ENCODE data around the gene PAK5. TPM values are rescaled to one million over a fixed set of nuclear protein-coding genes. Genes with fewer than 3 reads are reported as not detected.

The PAK5 gene
- total RNA-seq, 1 experiment from 2014 or later = not detected

DNA sequence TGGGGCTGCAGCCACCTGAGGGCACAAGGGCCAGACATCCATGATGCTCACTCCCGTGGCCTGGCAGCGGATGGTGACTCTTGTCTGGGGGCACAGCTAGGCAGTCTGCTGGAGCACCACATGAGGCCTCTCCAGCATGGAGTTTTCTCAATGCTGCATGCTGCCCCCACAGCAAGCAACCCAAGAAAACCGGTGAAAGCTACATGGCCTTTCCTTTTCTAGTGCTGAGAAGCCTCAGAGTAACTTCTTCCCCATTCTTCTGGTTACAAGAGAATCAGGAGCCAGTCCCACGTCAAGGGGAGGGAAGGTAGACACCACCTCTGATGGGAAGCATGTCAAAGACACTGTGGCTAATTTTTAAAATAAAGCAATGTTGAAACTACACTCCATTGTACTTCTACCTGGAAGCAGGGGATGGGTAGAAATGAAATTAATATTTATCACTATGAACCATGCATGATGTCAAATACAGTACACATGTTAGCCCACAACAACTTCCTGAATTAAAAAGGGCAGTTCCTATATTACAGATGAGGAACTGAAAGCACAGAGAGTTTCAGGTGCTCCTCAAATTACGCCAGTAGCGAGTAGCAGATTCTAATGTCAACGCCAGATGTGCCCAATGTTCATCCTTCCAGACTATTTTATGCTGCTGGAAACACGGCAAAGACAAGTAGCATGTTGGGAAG, 223.0 kb downstream of the PAK5 start:
- ATAC-seq = no peak
- Histone ChIP-seq H3F3A (ENCODE audit: low read length, unreplicated experiment) (no peaks in the 10 kb centered on the region), H3K27me3 (ENCODE audit: low read length) (peaks cover 12% of the 10 kb centered on the region; the same call in 1 of the 2 replicates), H3K79me2 (ENCODE audit: low read length) (no peaks in the 10 kb centered on the region), H3K4me1 (ENCODE audit: insufficient read depth, low read length) (no peaks in the 10 kb centered on the region; the same call in 1 of the 2 replicates), H3K4me2 (ENCODE audit: low read length) (no peak overlapping the region), H4K20me1 (ENCODE audit: low read length) (no peaks in the 10 kb centered on the region), H3K27ac (ENCODE audit: low read length) (no peak overlapping the region), H3K4me3 (ENCODE audit: low read length) (no peak overlapping the region), H3K36me3 (ENCODE audit: low read depth, low read length) (no peaks in the 10 kb centered on the region), H3K9me2 (replicated peaks; ENCODE audit: low read length) (no peaks in the 10 kb centered on the region), H2AFZ (ENCODE audit: low read length) (no peak overlapping the region), H3K9ac (ENCODE audit: low read length) (no peak overlapping the region), H3K9me3 (ENCODE audit: low read length) (no peaks in the 10 kb centered on the region)
- ChIA-PET CTCF (interaction anchor here (1.5 kb wide), 1 partner anchor 208 kb away, joined by 3 read pairs; no protein-coding TSS in a partner anchor), POLR2A (ENCODE audit: unreplicated experiment) (no interaction called here)
- no TSS peak for BruUV-seq (replicated peaks)
- intact Hi-C loops (cut with micrococcal nuclease) = loop anchor here (5.0 to 10.0 kb wide), 4 partner anchors 811 to 1926 kb away; no protein-coding TSS in a partner anchor
- TF ChIP-seq, protein P1, sequence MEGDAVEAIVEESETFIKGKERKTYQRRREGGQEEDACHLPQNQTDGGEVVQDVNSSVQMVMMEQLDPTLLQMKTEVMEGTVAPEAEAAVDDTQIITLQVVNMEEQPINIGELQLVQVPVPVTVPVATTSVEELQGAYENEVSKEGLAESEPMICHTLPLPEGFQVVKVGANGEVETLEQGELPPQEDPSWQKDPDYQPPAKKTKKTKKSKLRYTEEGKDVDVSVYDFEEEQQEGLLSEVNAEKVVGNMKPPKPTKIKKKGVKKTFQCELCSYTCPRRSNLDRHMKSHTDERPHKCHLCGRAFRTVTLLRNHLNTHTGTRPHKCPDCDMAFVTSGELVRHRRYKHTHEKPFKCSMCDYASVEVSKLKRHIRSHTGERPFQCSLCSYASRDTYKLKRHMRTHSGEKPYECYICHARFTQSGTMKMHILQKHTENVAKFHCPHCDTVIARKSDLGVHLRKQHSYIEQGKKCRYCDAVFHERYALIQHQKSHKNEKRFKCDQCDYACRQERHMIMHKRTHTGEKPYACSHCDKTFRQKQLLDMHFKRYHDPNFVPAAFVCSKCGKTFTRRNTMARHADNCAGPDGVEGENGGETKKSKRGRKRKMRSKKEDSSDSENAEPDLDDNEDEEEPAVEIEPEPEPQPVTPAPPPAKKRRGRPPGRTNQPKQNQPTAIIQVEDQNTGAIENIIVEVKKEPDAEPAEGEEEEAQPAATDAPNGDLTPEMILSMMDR (conservative IDR thresholded peaks at IDR 0.05; ENCODE audit: low read depth, low read length) = no peak
- TF ChIP-seq EZH2phosphoT487 (IDR thresholded peaks at IDR 0.05; ENCODE audit: borderline replicate concordance, low read length) (no peak), EZH2 (IDR thresholded peaks at IDR 0.05; ENCODE audit: low read length, unreplicated experiment) (no peak)
- no peak for DNase-seq

DNA sequence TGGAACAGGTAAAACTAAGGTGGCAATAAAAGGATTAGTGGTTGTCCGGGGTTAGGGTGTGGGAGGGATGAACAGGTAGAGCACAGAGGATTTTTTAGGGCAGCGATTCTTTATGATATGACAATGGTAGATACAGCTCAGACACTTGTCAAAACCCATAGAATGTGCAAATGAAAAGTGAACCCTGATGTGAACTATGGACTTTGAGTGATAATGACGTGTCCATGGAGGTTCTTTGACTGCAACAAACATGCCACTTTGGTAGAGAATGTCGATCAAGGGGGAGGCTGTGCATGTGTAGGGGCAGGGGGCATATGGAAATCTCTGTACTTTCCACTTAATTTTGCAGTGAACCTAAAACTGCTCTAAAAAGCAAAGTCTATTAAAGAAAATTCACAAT, 223.8 kb downstream of the PAK5 start:
- Histone ChIP-seq H3K4me1 (ENCODE audit: insufficient read depth, low read length) (no peaks in the 10 kb centered on the region; the same call in 1 of the 2 replicates), H3K4me3 (ENCODE audit: low read length) (no peak overlapping the region), H3K36me3 (ENCODE audit: low read depth, low read length) (no peaks in the 10 kb centered on the region), H3K79me2 (ENCODE audit: low read length) (no peaks in the 10 kb centered on the region), H3F3A (ENCODE audit: low read length, unreplicated experiment) (no peaks in the 10 kb centered on the region), H2AFZ (ENCODE audit: low read length) (no peak overlapping the region), H3K9me2 (replicated peaks; ENCODE audit: low read length) (no peaks in the 10 kb centered on the region), H3K9ac (ENCODE audit: low read length) (no peak overlapping the region), H4K20me1 (ENCODE audit: low read length) (no peaks in the 10 kb centered on the region), H3K4me2 (ENCODE audit: low read length) (no peak overlapping the region), H3K27me3 (ENCODE audit: low read length) (peaks cover 8% of the 10 kb centered on the region; the same call in 1 of the 2 replicates), H3K9me3 (ENCODE audit: low read length) (no peaks in the 10 kb centered on the region), H3K27ac (ENCODE audit: low read length) (no peak overlapping the region)
- ATAC-seq (no peak), DNase-seq (no peak)
- BruUV-seq (replicated peaks) = no TSS peak
- POLR2A ChIA-PET (ENCODE audit: unreplicated experiment) = no interaction called here
- TF ChIP-seq EZH2phosphoT487 (IDR thresholded peaks at IDR 0.05; ENCODE audit: borderline replicate concordance, low read length) (no peak), EZH2 (IDR thresholded peaks at IDR 0.05; ENCODE audit: low read length, unreplicated experiment) (no peak)
- TF ChIP-seq, protein P1 (conservative IDR thresholded peaks at IDR 0.05; ENCODE audit: low read depth, low read length) = no peak
- intact Hi-C loops (cut with micrococcal nuclease) = loop anchor here (5.0 to 10.0 kb wide), 4 partner anchors 812 to 1927 kb away; no protein-coding TSS in a partner anchor
- CTCF ChIA-PET = interaction anchor here (0.6 to 1.5 kb wide), 2 partner anchors 129 to 207 kb away, joined by 3 read pairs; no protein-coding TSS in a partner anchor

DNA sequence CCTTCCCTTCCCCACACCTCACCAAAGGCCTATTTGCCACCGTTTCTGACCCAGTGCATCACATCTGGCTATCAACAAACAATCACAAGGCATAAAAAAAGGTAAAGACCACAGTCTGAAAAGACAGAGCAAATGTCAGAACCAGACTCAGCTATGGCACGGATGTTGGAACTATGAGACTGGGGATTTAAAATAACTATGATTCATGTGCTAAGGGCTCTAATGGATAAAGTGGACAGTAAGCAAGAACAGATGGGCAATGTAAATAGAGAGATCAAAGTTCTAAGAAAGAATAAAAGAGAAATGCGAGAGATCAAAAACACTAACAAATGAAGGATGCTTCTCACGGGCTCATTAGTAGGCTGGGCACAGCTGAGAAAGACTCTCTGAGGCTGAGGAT, 225.0 kb downstream of the PAK5 start:
- ChIA-PET CTCF (interaction anchor here (0.7 kb wide), 1 partner anchor 215 kb away, joined by 3 read pairs; no protein-coding TSS in a partner anchor), POLR2A (ENCODE audit: unreplicated experiment) (no interaction called here)
- TF ChIP-seq, protein P1 (conservative IDR thresholded peaks at IDR 0.05; ENCODE audit: low read depth, low read length) = no peak
- TF ChIP-seq EZH2 (IDR thresholded peaks at IDR 0.05; ENCODE audit: low read length, unreplicated experiment) (no peak), EZH2phosphoT487 (IDR thresholded peaks at IDR 0.05; ENCODE audit: borderline replicate concordance, low read length) (no peak)
- H4K20me1 ChIP-seq (ENCODE audit: low read length) = no peaks in the 10 kb centered on the region
- H2AFZ ChIP-seq (ENCODE audit: low read length) = no peak overlapping the region
- DNase-seq (no peak), ATAC-seq (no peak)
- intact Hi-C loops (cut with micrococcal nuclease) = loop anchor here (10.0 kb wide), 1 partner anchor 859 kb away; no protein-coding TSS in a partner anchor
- no peak overlapping the region for H3K4me2 ChIP-seq (ENCODE audit: low read length)
- H3K4me3 ChIP-seq (ENCODE audit: low read length) = no peak overlapping the region
- H3K9me2 ChIP-seq (replicated peaks; ENCODE audit: low read length) = no peaks in the 10 kb centered on the region
- H3K9ac ChIP-seq (ENCODE audit: low read length) = no peak overlapping the region
- BruUV-seq (replicated peaks) = no TSS peak
- H3K27ac ChIP-seq (ENCODE audit: low read length) = no peak overlapping the region
- no peaks in the 10 kb centered on the region for H3F3A ChIP-seq (ENCODE audit: low read length, unreplicated experiment)
- no peaks in the 10 kb centered on the region for H3K27me3 ChIP-seq (ENCODE audit: low read length)
- no peaks in the 10 kb centered on the region for H3K36me3 ChIP-seq (ENCODE audit: low read depth, low read length)
- H3K4me1 ChIP-seq (ENCODE audit: insufficient read depth, low read length) = peaks cover 3% of the 10 kb centered on the region; the same call in 1 of the 2 replicates
- no peaks in the 10 kb centered on the region for H3K79me2 ChIP-seq (ENCODE audit: low read length)
- no peaks in the 10 kb centered on the region for H3K9me3 ChIP-seq (ENCODE audit: low read length)

Measured in PC-3 (cell line).